HCT116 (cell line): ENCODE measurements around the gene CNN1. TPM values are rescaled to one million over a fixed set of nuclear protein-coding genes. Genes with fewer than 3 reads are reported as not detected.

Source experiments
- ATAC-seq: fragments of 200-7000 bp; cut with Tn5 transposase; 2 replicates; pipeline ENCODE4 v1.9.1; 2020; ENCODE audit warnings: mild to moderate bottlenecking, moderate library complexity
- BruUV-seq: library from RNA; stranded (reverse); fragments of 400-500 nt; replicated peaks from 2 replicates; lab custom pipeline; 2021; lab: Mats Ljungman, UMichigan
- CTCF ChIA-PET: fragments of 300-600 bp; sonication (Branson Sonifier 250); formaldehyde crosslinking; loops from one replicate; lab custom pipeline; 2021; ENCODE audit warnings: antibody characterized with exemption; lab: Charles Lee
- POLR2A ChIA-PET: fragments of 300-600, 350-600 bp; sonication (Branson Sonifier 250); formaldehyde crosslinking; loops from one replicate; lab custom pipeline; 2021; ENCODE audit warnings: antibody characterized with exemption; lab: Charles Lee
- RAD21 ChIA-PET, 2 experiments: fragments of 300-600 bp; sonication (Branson Sonifier 250); formaldehyde crosslinking; loops; one replicate each; lab custom pipeline; 2023; ENCODE audit warnings: low total read pairs in 2 of 2; ENCODE audit not compliant: uncharacterized antibody in 2 of 2, unreplicated experiment in 2 of 2, low non-redundant PET in 1 of 2; lab: Charles Lee
- DNase-seq: peaks from one replicate; pipeline ENCODE4 v3.0.0-alpha.2; 2010; ENCODE audit warnings: low read depth, low spot score
- H2AFZ ChIP-seq: fragments of 200-600 bp; shearing (Covaris generic), sonication (generic); 2 replicates; pipeline ENCODE4 v1.6.1; 2017; ENCODE audit warnings: low read depth, mixed run types, mixed read lengths, antibody characterized with exemption, low read length; ENCODE audit not compliant: poor library complexity, severe bottlenecking
- H3K27ac ChIP-seq: 2 replicates; pipeline ENCODE4 v1.5.1; 2012; ENCODE audit warnings: low read depth, low read length
- H3K27me3 ChIP-seq: fragments of 200-600 bp; sonication (generic); 2 replicates; pipeline ENCODE4 v1.6.1; 2016; ENCODE audit warnings: mixed run types, low read length, mixed read lengths; ENCODE audit not compliant: insufficient read depth
- H3K36me3 ChIP-seq, 2 experiments: fragments of 200-500 bp in 1 of 2; fragments of 200-600 bp in 1 of 2; sonication (Bioruptor generic) in 1 of 2; sonication (generic) in 1 of 2; 2 replicates each; pipeline versions ENCODE4 v1.5.1 to v1.6.1; 2014 to 2016; ENCODE audit warnings: low read length in 2 of 2, inconsistent platforms in 1 of 2, mixed read lengths in 1 of 2, mixed run types in 1 of 2; ENCODE audit not compliant: insufficient read depth in 2 of 2, control insufficient read depth in 1 of 2
- H3K4me1 ChIP-seq, 2 experiments: fragments of 200-600 bp in 1 of 2; sonication (generic) in 1 of 2; 2 replicates each; pipeline versions ENCODE4 v1.5.1 to v1.6.1; 2012 to 2017; ENCODE audit warnings: low read length in 2 of 2, inconsistent platforms in 1 of 2, mild to moderate bottlenecking in 1 of 2, mixed read lengths in 1 of 2, mixed run types in 1 of 2, moderate library complexity in 1 of 2; ENCODE audit not compliant: insufficient read depth in 2 of 2, control insufficient read depth in 1 of 2
- H3K4me2 ChIP-seq: fragments of 200-600 bp; sonication (generic); 2 replicates; pipeline ENCODE4 v1.6.1; 2017; ENCODE audit warnings: mixed run types, low read length, mixed read lengths
- H3K4me3 ChIP-seq, 2 experiments: fragments of 200-600 bp in 1 of 2; sonication (generic) in 1 of 2; replicated peaks in 1 of 2; 2 replicates each; pipeline ENCODE4 v1.5.1; 2011 to 2016; ENCODE audit warnings: low read length in 2 of 2, control low read depth in 1 of 2, low read depth in 1 of 2, mild to moderate bottlenecking in 1 of 2, mixed read lengths in 1 of 2, mixed run types in 1 of 2
- H3K79me2 ChIP-seq: fragments of 200-600 bp; sonication (generic); 2 replicates; pipeline ENCODE4 v1.6.1; 2017; ENCODE audit warnings: mild to moderate bottlenecking, mixed run types, low read length, moderate library complexity, mixed read lengths; ENCODE audit not compliant: insufficient read depth
- H3K9ac ChIP-seq: fragments of 200-600 bp; sonication (generic); 2 replicates; pipeline ENCODE4 v1.6.1; 2016; ENCODE audit warnings: low read length, mixed read lengths
- H3K9me2 ChIP-seq: fragments of 200-600 bp; sonication (generic), shearing (Covaris generic); 2 replicates; pipeline ENCODE4 v1.6.1; 2017; ENCODE audit warnings: mixed run types, mild to moderate bottlenecking, moderate library complexity; ENCODE audit not compliant: insufficient read depth
- H3K9me3 ChIP-seq, 2 experiments: fragments of 200-500 bp in 1 of 2; fragments of 200-600 bp in 1 of 2; sonication (Bioruptor generic) in 1 of 2; sonication (generic) in 1 of 2; 2 replicates each; pipeline ENCODE4 v1.6.1; 2014 to 2017; ENCODE audit warnings: low read length in 2 of 2, mixed read lengths in 2 of 2, inconsistent platforms in 1 of 2, low read depth in 1 of 2, mild to moderate bottlenecking in 1 of 2, mixed run types in 1 of 2, moderate library complexity in 1 of 2; ENCODE audit not compliant: control insufficient read depth in 1 of 2, insufficient read depth in 1 of 2
- H4K20me1 ChIP-seq: fragments of 200-600 bp; sonication (generic), shearing (Covaris generic); 2 replicates; pipeline ENCODE4 v1.6.1; 2017; ENCODE audit warnings: mixed run types, mild to moderate bottlenecking, moderate library complexity; ENCODE audit not compliant: insufficient read depth
- ATF3 ChIP-seq: IDR thresholded peaks from 2 replicates; pipeline ENCODE4 v1.6.1; 2012
- EGR1 ChIP-seq: IDR thresholded peaks from 2 replicates; pipeline ENCODE4 v1.6.1; 2012; ENCODE audit warnings: low read depth
- ELF1 ChIP-seq: IDR thresholded peaks from 2 replicates; pipeline ENCODE4 v1.6.1; 2012; ENCODE audit warnings: low read depth, borderline replicate concordance
- EZH2 ChIP-seq: fragments of 200-600 bp; sonication (generic); IDR thresholded peaks from 2 replicates; pipeline ENCODE4 v1.6.1; 2017; ENCODE audit warnings: antibody characterized with exemption, mixed run types
- EZH2phosphoT487 ChIP-seq: fragments of 200-600 bp; IDR thresholded peaks from 2 replicates; pipeline ENCODE4 v1.6.1; 2018; ENCODE audit warnings: antibody characterized with exemption, borderline replicate concordance
- FOSL1 ChIP-seq: IDR thresholded peaks from 2 replicates; pipeline ENCODE4 v1.6.1; 2012; ENCODE audit warnings: low read depth
- POLR2A ChIP-seq: IDR thresholded peaks from 2 replicates; pipeline ENCODE4 v1.7.0; 2011; ENCODE audit warnings: borderline replicate concordance; ENCODE audit not compliant: insufficient read depth, insufficient read length; ENCODE audit errors: extremely low read depth
- POLR2AphosphoS5 ChIP-seq: IDR thresholded peaks from 2 replicates; pipeline ENCODE4 v1.6.1; 2011; ENCODE audit warnings: mild to moderate bottlenecking, low read depth, low read length, moderate library complexity
- RAD21 ChIP-seq: IDR thresholded peaks from 2 replicates; pipeline ENCODE4 v1.6.1; 2012; ENCODE audit warnings: low read depth, mild to moderate bottlenecking
- SIN3A ChIP-seq: IDR thresholded peaks from 2 replicates; pipeline ENCODE4 v1.6.1; 2012; ENCODE audit warnings: low read depth
- SP1 ChIP-seq: IDR thresholded peaks from 2 replicates; pipeline ENCODE4 v1.6.1; 2012; ENCODE audit warnings: low read depth
- SRF ChIP-seq: IDR thresholded peaks from 2 replicates; pipeline ENCODE4 v1.6.1; 2012; ENCODE audit warnings: low read depth
- TCF7L2 ChIP-seq: IDR thresholded peaks from 2 replicates; pipeline ENCODE4 v1.7.0; 2011; ENCODE audit warnings: borderline replicate concordance, inconsistent platforms; ENCODE audit not compliant: insufficient read depth, insufficient read length; ENCODE audit errors: extremely low read depth
- ZBTB33 ChIP-seq: IDR thresholded peaks from 2 replicates; pipeline ENCODE4 v1.6.1; 2011; ENCODE audit warnings: mild to moderate bottlenecking, low read length, moderate library complexity; ENCODE audit not compliant: insufficient replicate concordance; ENCODE audit errors: extremely low read depth
- ZFX ChIP-seq: fragments of 450-650 bp; IDR thresholded peaks from 2 replicates; pipeline ENCODE4 v1.6.1; 2017
- intact Hi-C: fragments of 100-400 bp; cut with micrococcal nuclease; formaldehyde crosslinking; loops from 2 replicates; pipeline ENCODE4 v1.10.0; 2022
- total RNA-seq: library from RNA; stranded (reverse); gene quantifications from one replicate; pipeline ENCODE4 v1.2.1, GENCODE V29; 2021; ENCODE audit not compliant: unreplicated experiment

Gene CNN1
- total RNA-seq, 1 experiment from 2014 or later, result 0.64 TPM

- ATAC-seq, result no peak
- POLR2A ChIA-PET, result no interaction called here
These were observed 10.8 kb downstream of the CNN1 start for GRCh38 chr19:11549386-11549953.

GRCh38 chr19:11550265-11550664 lies 11.6 kb downstream of the CNN1 start:
- Histone ChIP-seq H3K79me2 (peaks cover 9% of the 10 kb centered on the region; the same call in 1 of the 2 replicates), H4K20me1 (no peaks in the 10 kb centered on the region), H3K4me1 (peaks cover 0 to 9% of the 10 kb centered on the region in 2 experiments; a peak in 3 of 4 replicates), H3K27me3 (no peaks in the 10 kb centered on the region), H3K9me2 (no peaks in the 10 kb centered on the region), H3K4me3 (no peak overlapping the region), H3K9me3 (no peaks in the 10 kb centered on the region), H3K4me2 (no peak overlapping the region), H2AFZ (no peak overlapping the region), H3K9ac (no peak overlapping the region), H3K36me3 (peaks cover 9 to 11% of the 10 kb centered on the region in 2 experiments; a peak in 3 of 4 replicates), H3K27ac (no peak overlapping the region)
- CTCF ChIA-PET, result no interaction called here
- TF ChIP-seq ZFX (no peak), ATF3 (no peak), ELF1 (no peak), SIN3A (no peak), ZBTB33 (no peak), RAD21 (no peak), TCF7L2 (no peak), EGR1 (no peak), POLR2AphosphoS5 (no peak), EZH2 (no peak), FOSL1 (no peak), SRF (no peak), POLR2A (no peak), SP1 (no peak), EZH2phosphoT487 (no peak)
- intact Hi-C loops, result no loop called here
- no peak for DNase-seq
- POLR2A ChIA-PET, result no interaction called here
- RAD21 ChIA-PET, result interaction anchor here in 1 of 2 experiments (0.7 kb wide), 1 partner anchor 20 kb away, joined by 6 read pairs; no protein-coding TSS in a partner anchor
- no peak for ATAC-seq
- BruUV-seq, result no TSS peak

More at GRCh38 chr19:11549386-11549953, 10.8 kb downstream of the CNN1 start:
- Histone ChIP-seq H3K9me2 (no peaks in the 10 kb centered on the region), H3K79me2 (peaks cover 4% of the 10 kb centered on the region; the same call in 1 of the 2 replicates), H3K9me3 (no peaks in the 10 kb centered on the region), H3K36me3 (peaks cover 5 to 9% of the 10 kb centered on the region in 2 experiments; a peak in 3 of 4 replicates), H3K4me1 (peaks cover 0 to 12% of the 10 kb centered on the region in 2 experiments; a peak in 3 of 4 replicates), H2AFZ (no peak overlapping the region), H3K4me3 (no peak overlapping the region), H3K4me2 (no peak overlapping the region), H3K9ac (no peak overlapping the region), H3K27ac (no peak overlapping the region), H4K20me1 (no peaks in the 10 kb centered on the region), H3K27me3 (no peaks in the 10 kb centered on the region)
- intact Hi-C loops, result no loop called here
- no peak for TF ChIP-seq SIN3A
- TF ChIP-seq ATF3, result no peak
- no peak for TF ChIP-seq ELF1
- no peak for TF ChIP-seq EZH2phosphoT487
- TF ChIP-seq EGR1, result no peak
- TF ChIP-seq RAD21, result no peak
- CTCF ChIA-PET, result no interaction called here
- BruUV-seq, result no TSS peak
- RAD21 ChIA-PET, result no interaction called here
- no peak for DNase-seq
